Epithelial cell of prostate (primary cell): ENCODE results near the gene ADAMTS2.

Source experiments
- DNase-seq: peaks from one replicate; pipeline ENCODE4 v3.0.0-alpha.2; 2011; ENCODE audit warnings: low read depth, low spot score
- H3K27ac ChIP-seq: fragments of 450-650 bp; 2 replicates; pipeline ENCODE4 v1.5.1; 2017; ENCODE audit warnings: mild to moderate bottlenecking

ADAMTS2 gene

DNA sequence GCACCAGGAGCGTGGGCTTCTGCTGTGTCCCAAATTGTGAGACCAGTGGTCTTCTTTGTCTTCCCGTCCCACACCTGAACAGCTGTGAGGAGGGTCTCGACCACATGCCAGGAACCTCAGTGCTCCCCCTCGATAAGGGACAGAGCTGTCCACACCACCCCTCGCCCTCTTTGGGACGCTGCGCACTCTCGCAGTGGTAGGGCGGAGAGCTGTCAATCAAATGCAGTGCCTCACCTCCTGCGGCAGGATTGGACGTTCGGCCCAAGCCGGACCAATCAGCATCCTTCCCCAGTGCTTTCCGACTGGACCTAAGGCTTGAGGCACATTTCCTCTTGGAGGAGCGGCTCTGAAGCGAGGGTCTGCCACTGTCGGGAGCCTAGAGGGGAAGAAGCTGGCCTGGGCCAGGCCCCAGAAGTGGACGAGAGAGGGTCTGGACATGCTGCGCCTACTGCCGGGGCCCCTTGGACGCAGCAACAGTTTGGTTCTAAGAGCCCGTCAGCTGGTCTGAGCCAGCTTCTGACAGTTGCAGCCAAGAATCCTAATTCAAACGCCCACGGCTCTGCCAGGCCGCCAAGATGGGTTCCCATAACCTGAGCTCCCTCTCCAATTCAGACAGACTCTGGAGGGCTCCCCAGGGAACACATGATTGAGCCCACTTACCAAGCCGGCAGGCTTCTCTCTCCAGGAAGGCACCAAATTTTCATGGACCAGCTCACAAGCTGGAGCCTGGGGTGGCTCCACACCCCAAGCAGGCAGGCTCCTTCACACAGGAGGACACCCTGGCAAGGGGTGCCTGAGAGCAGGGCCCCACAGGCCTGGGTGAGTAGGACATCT lies 28.1 kb upstream of the ADAMTS2 start:
- no peak overlapping the region for H3K27ac ChIP-seq
- no peak for DNase-seq

DNA sequence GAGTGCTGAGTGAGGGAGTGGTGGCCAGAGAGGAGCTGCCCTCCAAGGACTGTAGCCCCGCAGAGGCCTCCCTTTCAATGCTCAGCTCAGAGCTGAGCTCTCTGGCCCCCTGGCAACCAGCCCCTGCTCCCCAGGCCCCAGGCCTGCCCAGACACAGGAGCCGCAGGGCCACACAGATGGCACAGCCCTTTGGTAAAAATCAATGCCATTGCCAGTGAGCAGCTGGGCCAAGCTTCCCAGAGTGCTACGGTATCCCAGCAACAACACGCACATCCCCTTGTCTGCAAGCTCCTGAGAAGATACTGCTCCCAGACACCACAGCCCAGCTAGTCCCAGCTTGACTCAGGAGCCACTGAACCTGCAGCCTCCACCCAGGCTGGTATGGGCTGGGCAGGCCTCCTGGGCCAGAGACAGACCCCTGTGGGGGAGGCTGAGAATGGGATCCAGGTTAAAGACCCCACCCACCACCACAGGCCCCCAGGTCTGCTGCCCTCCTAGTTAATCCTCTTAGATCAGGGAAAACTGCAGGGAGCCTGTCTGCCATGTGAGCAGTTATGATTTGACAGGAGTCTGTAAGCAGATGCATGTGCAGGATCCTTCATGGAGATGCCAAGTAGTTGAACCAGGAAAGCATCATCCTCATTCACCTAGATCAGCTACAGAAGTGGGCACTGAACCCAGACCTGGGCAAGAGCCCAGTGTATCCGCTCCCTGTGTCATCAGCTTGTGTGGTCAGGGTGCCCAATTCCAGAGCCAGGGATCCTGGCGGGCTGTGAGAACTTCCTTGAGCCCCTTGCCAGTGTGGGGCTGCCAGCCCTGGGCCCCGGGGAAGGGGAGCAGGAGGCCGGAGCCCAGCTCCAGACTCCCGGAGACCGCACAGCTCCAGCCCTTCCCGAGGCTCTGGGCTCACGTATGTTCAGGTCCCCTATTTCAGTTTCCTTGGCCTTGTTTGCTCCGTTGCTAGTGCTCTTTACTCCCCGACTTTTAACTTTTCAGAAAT lies 26.7 kb upstream of the ADAMTS2 start:
- H3K27ac ChIP-seq: no peak overlapping the region
- no peak for DNase-seq

DNA sequence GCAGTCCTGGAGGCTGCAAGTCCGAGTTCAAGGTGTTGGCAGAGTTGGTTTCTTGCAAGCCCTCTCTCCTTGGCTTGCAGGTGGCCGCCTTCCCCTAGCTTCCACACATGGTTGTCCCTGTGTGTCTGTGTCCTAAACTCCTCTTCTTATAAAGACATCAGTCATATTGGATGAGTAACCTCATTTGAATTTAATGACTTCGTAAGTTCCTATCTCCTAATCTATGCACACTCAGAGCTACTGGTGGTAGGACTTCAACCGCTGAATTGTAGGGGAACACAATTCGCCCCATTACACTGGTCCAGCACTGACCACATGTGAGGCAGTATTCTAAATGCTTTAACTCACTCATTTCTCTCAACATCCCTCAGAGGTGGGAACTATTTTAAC lies 25.9 kb upstream of the ADAMTS2 start:
- DNase-seq: no peak
- H3K27ac ChIP-seq: no peak overlapping the region

DNA sequence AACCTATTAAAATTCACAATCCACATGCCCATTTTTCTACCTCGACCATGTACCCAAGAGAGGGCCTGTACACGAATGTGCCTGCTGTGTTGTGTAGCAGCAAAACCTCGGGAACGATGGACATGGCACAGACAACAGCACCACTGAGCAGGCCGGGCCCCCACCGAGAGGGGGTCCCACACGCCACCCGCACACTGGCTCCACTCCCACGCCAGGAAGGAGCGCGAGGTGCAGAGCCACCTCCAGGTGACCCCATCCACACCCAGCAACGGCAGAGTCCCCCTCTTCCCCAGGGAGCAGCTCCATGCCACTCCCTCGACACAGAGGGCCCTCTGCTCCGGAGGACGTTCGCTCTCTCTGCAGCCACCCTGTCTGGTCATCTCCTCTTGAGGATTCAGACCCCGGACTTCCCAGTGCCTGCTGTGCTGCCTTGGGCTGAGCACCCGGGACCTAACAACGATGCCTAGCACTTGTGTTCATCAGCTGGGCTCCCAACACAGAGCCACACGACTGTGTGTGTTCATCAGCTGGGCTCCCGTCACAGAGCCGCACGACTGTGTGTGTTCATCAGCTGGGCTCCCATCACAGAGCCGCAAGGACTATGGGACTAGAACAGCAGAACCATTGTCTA lies 25.3 kb upstream of the ADAMTS2 start:
- H3K27ac ChIP-seq: no peak overlapping the region
- DNase-seq: no peak

DNA sequence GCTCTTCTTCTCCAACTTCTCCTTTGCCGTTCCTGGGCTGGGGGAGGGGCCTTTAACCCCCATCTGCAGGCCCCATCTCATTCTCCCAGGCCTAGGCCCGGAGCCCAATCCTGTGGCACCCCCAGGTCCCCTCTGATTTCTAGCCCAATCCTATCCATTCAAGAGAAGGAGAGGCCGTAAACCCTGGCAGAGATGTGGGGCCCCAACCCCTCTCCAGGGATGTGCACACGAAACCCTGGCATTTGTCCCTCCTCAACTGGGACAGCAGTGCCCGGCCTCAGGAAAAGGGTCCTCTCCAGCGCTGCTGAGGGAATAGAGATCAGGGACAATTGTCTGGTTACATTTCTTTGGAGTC lies 24.2 kb upstream of the ADAMTS2 start:
- no peak for DNase-seq
- H3K27ac ChIP-seq: no peak overlapping the region

DNA sequence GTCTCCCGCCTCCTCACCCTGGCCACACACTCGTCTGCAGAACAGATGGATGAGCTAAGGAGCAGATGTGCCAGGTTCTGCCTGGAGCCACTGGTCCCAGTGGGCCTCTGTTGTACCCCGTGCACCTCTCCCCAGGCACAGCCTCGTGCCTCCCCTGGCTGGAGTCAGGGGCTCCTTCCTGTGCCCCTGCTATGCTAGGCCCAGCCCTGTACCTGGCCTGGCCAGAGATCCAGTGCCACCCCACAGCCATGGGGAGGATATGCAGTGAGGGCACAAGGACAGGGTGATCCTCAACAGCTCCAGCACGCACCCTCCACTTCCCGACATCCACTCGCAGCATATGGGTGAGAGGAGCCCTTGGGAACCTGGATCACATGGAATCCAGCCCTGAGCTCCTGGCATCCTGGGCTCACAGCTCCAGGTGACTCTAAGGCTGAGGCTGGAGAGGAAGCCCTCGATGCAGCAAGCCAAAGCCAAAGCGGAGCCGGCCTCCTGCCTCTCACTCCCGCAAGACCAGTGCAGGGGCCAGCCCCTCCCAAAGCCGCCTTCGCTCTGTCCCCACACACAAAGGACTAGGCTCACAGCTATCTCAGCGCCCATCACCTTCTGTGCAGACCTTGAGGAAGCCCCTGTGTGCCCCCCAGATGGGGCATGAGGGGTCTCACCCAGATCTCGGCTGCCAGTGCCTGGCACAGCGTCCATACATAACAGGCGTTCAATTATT lies 23.7 kb upstream of the ADAMTS2 start:
- no peak overlapping the region for H3K27ac ChIP-seq
- DNase-seq: no peak

DNA sequence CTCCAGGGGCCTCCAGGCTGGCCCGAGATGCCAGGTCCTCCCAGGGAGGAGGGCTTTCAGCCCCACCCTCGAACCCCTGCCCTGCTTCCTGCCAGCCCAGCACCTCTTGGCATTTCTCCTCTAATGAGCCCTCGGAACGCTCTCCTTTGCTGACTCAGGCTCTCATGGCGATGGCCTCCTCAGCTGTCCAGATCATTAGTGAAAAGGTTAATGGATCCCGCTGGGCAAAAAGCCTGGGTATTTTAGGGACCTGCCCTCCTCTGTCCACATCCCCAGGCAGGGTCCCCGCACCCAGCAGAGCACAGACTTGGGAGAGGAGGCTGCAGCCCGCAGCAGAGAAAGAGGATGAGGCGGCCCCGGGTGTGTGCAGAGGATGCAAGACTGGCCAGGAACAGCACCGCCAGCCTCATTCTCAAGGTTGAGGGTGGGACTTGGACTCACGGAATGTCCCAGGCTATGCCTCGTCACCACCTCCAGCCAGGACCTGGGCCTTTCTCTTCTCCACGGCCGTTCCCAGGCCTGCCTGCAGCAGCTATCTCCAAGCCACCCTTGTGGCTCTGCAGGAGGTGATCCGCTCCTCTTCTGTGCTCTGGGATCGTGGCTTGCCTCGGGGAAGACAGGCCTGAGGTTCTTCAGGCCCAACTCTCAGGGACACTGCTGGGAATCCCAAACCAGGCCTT lies 23.0 kb upstream of the ADAMTS2 start:
- DNase-seq: no peak
- H3K27ac ChIP-seq: no peak overlapping the region

DNA sequence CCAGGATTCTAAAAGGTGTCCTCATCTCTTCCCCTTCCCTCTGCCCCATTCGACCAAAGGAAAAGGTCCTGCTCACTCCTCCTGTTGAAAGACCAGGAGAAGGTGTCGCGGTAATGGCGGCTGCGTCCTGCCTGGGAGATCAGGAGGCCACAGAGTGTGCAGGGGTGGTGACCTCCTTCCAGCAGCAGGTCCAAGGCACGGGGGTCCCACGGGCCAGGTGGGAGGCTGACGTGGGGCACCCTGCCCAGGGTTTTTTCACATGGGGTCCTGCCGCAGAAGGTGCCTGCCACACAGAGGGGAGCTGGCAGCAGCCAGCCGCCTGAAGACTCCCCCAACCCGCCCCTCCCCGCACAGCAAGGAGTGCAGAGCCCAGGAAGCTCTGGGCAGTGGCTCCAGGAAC lies 22.2 kb upstream of the ADAMTS2 start:
- H3K27ac ChIP-seq: no peak overlapping the region
- DNase-seq: no peak

DNA sequence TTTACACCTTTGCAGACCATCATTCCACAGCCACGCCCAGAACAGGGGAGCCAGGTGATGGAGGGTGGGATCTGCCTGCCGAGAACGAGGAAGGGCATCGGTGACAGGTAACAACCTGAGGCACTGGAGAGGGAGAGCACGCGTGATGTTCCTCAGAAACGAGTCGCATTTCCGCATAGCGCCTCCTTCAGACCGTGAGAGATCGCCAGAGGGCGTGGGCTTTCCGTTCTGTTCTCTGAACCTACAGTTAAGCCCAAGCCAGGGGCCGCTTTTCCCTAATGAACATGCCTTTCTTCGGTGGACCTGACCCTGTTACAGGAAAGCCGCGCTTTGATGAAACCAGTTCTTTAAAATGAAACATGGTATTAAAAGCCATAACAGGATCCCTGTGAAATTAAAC lies 17.1 kb upstream of the ADAMTS2 start:
- no peak for DNase-seq
- H3K27ac ChIP-seq: no peak overlapping the region

DNA sequence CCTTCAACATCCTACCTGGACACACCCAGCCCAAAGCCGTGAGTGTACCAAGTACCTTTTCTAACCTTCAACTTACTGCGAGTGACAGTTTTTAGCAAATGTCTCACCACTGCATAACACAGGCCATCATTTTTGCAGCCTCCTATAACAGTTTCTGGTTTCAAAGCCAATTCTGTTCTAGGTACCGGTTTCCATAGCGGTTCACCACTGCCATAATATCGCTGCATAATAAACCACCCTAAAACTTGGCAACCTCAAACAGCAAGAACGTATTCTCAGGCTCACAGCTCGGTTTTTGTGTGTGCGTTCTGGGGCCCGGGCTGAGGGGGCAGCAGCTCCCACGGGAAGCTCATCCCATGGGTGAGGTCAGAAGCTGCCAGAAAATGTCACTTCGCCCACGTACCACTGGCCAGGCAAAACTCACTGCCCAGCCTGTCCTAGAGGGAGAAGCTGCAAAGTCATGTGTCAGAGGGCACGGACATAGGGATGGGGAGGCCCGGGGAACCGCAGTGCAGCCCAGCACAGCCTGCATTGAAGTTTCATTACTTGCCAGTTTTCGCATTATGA lies 15.9 kb upstream of the ADAMTS2 start:
- H3K27ac ChIP-seq: no peak overlapping the region
- DNase-seq: no peak

DNA sequence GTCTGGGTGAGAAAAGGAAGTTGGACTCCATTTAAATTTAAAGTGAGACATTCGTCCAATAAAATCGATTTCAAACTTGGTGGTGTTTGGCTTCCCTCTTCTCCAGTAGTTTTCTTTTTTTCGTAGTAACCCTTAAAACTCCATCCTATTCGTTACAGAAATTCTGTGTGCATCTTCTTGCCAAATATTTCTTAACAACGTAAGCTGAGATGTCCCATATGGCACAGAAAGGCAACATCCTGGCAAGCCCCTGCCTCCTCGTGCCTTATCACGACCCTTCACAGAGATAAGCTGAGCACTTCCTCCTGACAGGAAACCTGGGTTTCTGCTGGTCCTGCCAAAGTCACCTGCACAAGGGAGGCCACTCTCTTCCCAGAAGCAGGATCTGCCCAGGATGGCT lies 11.8 kb upstream of the ADAMTS2 start:
- no peak for DNase-seq
- H3K27ac ChIP-seq: no peak overlapping the region

DNA sequence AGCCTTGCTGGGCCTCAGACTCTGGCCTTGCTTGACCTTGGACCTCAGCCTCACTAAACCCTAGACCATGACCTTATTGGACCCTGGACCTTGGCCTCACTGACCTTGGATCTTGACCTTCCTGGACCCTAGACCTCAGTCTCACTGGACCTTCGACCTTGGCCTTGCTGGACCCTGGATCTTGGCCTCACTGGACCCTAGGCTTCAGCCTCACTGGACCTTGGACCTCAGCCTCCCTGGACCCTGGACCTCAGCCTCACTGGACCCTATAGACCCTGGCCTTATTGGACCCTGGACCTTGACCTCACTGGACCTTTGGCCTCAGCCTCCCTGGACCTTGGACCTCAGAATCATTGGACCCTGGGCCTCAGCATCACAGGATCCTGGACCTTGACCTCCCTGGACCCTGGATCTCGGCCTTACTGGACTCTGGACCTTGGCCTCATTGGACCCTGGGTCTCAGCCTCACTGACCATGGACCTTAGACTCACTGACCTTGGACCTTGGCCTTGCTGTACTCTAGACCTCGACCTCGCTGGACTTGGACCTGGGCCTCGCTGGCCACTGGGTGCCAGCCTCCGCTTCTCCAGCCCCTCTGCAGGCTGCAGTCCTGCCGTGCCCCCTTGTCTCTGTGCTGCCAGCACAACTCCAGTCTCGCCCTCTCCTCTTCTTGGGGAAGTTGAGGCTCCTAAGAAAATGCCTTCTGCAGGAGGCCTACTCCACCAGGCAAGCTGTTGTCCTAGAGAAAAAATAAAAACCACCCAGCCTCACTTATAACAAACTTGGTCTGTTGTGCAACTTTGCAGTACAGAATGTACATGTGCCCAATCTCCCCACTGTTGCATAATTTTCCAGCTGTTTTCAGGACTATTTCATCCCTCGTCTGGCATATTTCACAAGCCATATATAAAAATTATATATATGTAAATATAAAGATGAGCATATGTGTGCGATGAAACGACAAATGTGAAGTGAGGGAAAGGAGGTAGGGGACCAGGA lies 11.0 kb upstream of the ADAMTS2 start:
- no peak for DNase-seq
- H3K27ac ChIP-seq: no peak overlapping the region

DNA sequence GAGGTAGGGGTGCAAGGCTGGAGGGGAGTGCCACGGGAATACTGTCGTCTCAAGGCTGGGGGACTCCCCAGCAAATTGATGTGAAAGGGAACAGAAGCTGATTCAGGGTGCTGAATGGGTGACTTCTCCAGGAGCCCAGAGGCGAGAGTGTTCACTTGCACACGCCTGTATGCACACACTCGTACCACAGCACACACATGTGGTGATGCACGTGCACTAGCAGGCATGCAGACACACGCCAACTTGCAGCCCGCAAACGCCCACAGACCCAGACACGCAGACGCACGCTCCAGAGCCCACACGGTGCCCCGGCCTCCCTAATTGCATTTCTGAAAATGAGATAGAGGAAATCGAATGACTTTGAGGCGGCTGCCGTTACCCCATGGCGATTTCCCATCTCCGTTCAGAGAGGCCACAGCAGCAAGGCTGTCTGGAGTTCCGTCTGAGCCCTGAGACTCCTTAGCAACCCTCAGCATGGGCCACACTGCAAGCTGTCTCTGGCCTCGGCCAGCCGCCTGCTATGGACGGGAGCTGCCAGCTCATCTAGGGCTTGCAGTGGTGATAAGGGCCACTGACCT lies 9.1 kb upstream of the ADAMTS2 start:
- no peak for DNase-seq
- no peak overlapping the region for H3K27ac ChIP-seq

DNA sequence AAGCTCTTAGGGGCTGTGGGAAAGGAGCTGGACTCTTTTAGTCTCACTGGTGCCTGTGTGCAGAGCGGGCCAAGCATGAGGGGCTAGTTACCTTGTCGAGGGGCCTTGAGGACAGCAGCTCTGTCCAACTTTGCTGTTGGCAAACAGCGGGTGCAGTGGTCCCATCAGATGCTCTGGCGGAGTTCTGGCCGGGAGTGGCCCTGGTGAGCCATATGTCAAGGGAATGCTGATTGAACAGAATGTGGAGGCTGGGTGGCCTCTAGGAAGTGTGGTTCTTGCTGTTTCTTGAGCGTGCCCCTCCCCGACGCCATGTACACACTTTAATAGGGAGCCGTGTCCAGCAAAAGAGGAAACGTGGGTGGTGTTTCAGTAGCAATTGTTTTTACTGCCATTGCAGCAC lies 3.6 kb upstream of the ADAMTS2 start:
- H3K27ac ChIP-seq: no peak overlapping the region
- DNase-seq: no peak

DNA sequence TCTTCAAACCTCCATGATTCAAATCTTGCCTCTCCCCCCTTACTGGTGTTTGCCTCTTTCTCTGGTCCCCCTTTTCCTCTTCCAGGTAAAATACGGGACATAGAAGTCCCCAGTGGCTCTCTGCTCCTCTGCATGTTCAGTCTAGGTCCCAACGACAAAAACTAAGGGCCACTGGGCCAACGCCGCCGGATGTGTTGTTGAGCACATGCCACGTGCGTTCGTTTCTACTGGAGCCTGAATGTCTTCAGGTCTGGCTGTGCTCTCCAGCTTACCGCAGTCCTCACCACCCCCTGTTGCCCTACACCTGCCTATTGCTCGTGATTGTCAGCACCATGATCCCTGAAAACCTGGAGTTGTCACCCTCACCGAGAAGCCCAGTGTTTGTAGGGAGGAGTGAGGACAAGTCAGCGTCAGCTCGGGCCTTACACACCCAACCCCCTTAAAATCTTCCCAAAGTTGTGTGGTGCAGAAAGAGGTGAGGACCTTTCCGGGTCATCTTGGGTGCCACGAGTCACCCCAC lies 2.8 kb upstream of the ADAMTS2 start:
- no peak overlapping the region for H3K27ac ChIP-seq
- no peak for DNase-seq

DNA sequence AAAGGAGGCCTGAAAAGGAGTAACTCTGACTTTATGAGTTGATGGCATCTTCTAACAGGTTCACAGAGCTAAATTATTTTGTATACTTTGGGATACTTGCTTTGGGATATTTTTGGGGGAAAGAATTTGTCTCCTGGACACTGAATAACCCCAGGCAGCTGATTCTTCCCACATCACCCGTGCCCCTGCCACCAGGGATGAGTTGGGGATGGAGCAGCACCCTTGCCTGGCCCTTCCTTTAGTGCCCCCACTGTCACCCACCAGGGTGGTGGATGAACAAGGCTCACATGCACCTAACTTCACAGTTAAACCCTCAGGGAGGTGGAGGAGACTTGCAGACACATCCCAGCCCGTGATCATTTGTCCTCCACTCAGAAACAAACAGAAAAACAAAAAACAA lies 2.3 kb upstream of the ADAMTS2 start:
- H3K27ac ChIP-seq: no peak overlapping the region
- DNase-seq: no peak

DNA sequence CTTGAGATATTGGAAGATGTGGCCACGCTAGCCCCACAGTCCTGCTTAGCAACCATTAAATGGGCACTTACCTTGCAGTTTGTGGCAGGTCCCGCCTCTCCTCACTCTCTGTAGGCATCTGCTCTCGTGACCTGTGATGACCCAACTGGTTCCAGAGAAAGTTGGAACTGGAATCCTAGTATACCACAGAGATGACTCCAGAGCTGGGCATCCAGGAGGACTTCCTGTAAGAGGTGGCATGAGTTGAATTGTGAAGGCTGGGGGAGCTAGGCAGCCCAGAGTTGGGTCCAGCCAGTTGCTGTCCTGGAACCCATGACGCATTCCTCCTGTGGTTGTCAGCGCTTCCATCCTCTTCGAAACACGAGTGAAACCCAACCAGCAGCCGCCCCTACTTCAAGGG lies 1.6 kb upstream of the ADAMTS2 start:
- H3K27ac ChIP-seq: no peak overlapping the region
- no peak for DNase-seq

DNA sequence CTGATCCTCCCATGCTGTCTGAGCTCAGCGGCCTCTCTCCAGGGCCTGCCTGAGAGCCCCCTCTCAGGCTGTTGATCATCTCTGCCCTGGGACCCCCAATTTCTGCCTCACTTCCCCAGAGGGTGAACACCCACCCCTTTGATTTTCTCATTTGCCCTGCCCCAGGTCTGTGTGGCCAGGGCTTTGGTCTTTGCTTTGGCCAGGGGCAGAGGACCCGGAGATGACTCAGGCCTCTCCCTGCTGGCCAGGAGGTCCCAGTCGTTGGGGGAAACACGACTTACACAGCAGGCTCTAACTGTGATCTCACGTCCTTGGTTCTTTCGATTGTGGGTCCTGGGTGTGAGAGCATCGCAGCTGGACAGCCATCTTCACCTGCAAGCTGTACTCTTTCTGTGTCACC lies 1.1 kb upstream of the ADAMTS2 start:
- H3K27ac ChIP-seq: no peak overlapping the region
- DNase-seq: no peak
